Choroid plexus epithelial cell (primary cell): ENCODE data around the gene TUT4.
"Not testable (repeated sequence)": the region's sequence is repeated elsewhere in the genome, so short reads cannot be mapped to it uniquely, and the experiment has no call there.

ENCODE experiments used
- DNase-seq: peaks from one replicate; pipeline ENCODE4 v3.0.0-alpha.2; 2010; ENCODE audit warnings: low read depth
- H3K4me3 ChIP-seq: 2 replicates; pipeline ENCODE4 v1.5.1; 2011; ENCODE audit warnings: low read depth, mild to moderate bottlenecking, control low read depth, low read length, moderate library complexity
- CTCF ChIP-seq: conservative IDR thresholded peaks from 2 replicates; pipeline ENCODE4 v1.5.1; 2011; ENCODE audit warnings: low read depth, mild to moderate bottlenecking, control low read depth, inconsistent platforms, low read length, moderate library complexity

TUT4 gene

GRCh38 chr1:52588027-52588426 lies 35.1 kb upstream of the TUT4 start:
- DNase-seq: no peak
- TF ChIP-seq CTCF: no peak
- H3K4me3 ChIP-seq: no peak overlapping the region

GRCh38 chr1:52585474-52585873 lies 32.6 kb upstream of the TUT4 start:
- no peak for TF ChIP-seq CTCF
- DNase-seq: no peak

GRCh38 chr1:52582116-52582696 lies 29.3 kb upstream of the TUT4 start:
- no peak for TF ChIP-seq CTCF
- H3K4me3 ChIP-seq: no peak overlapping the region
- no peak for DNase-seq

More at GRCh38 chr1:52585474-52585873, 32.6 kb upstream of the TUT4 start:
- H3K4me3 ChIP-seq: no peak overlapping the region

GRCh38 chr1:52580283-52580682 lies 27.4 kb upstream of the TUT4 start:
- no peak for TF ChIP-seq CTCF
- H3K4me3 ChIP-seq: no peak overlapping the region
- DNase-seq: no peak

GRCh38 chr1:52579415-52579814 lies 26.5 kb upstream of the TUT4 start:
- no peak for DNase-seq
- TF ChIP-seq CTCF: no peak
- no peak overlapping the region for H3K4me3 ChIP-seq

- not testable (repeated sequence) for DNase-seq
These were observed 25.2 kb upstream of the TUT4 start for GRCh38 chr1:52578066-52578465.

GRCh38 chr1:52576074-52576473 lies 23.2 kb upstream of the TUT4 start:
- TF ChIP-seq CTCF: no peak
- no peak for DNase-seq
- no peak overlapping the region for H3K4me3 ChIP-seq

More at GRCh38 chr1:52578066-52578465, 25.2 kb upstream of the TUT4 start:
- H3K4me3 ChIP-seq: not testable (repeated sequence)
